ENCODE data around the gene SPAG17.
"Not testable (repeated sequence)": the region's sequence is repeated elsewhere in the genome, so short reads cannot be mapped to it uniquely, and the experiment has no call there.

Gene SPAG17

GRCh38 chr1:117964290-117965038, 220.6 kb downstream of the SPAG17 start:
- no peak for DNase-seq

- DNase-seq = no peak
These were observed 225.7 kb downstream of the SPAG17 start for GRCh38 chr1:117959364-117959763.

- DNase-seq = no peak
These were observed 232.6 kb downstream of the SPAG17 start for GRCh38 chr1:117952386-117952785.

GRCh38 chr1:117942293-117942692, 242.7 kb downstream of the SPAG17 start:
- DNase-seq = no peak

- DNase-seq = no peak
These were observed 251.3 kb downstream of the SPAG17 start for GRCh38 chr1:117933769-117934168.

- DNase-seq = no peak
These were observed 252.5 kb downstream of the SPAG17 start for GRCh38 chr1:117932576-117932975.

- DNase-seq = no peak
These were observed 254.5 kb downstream of the SPAG17 start for GRCh38 chr1:117930484-117930883.

- no peak for DNase-seq
These were observed 254.9 kb downstream of the SPAG17 start for GRCh38 chr1:117930173-117930447.

- DNase-seq = peak; percentile 96
These were observed 255.5 kb downstream of the SPAG17 start, which contains the start of the genes GDAP2 and WDR3 for GRCh38 chr1:117929343-117930172. TSS of gene GDAP2 (minus strand) at chr1:117929621. CDS start at chr1:117920357, 9,264 bp downstream. TSS of gene WDR3 (plus strand) at chr1:117929739. CDS start at chr1:117933320, 3,581 bp downstream.

GRCh38 chr1:117928881-117929342, 256.1 kb downstream of the SPAG17 start:
- peak; percentile 23 for DNase-seq

GRCh38 chr1:117925981-117926380, 259.0 kb downstream of the SPAG17 start:
- DNase-seq = no peak

GRCh38 chr1:117922717-117923116, 262.3 kb downstream of the SPAG17 start:
- DNase-seq = not testable (repeated sequence)

- no peak for DNase-seq
These were observed 263.0 kb downstream of the SPAG17 start for GRCh38 chr1:117921991-117922390.

GRCh38 chr1:117919376-117919775, 265.7 kb downstream of the SPAG17 start:
- no peak for DNase-seq

GRCh38 chr1:117911051-117911450, 274.0 kb downstream of the SPAG17 start:
- no peak for DNase-seq

- DNase-seq = no peak
These were observed 280.0 kb downstream of the SPAG17 start for GRCh38 chr1:117905019-117905418.

GRCh38 chr1:117904485-117904884, 280.5 kb downstream of the SPAG17 start:
- no peak for DNase-seq

All from stimulated activated naive CD4-positive, alpha-beta T cell treated with Interleukin-2 at 50 U/mL for 16 hours (primary cell).